Transverse colon (tissue), 4 donors: ENCODE measurements around the gene CCDC154. TPM values are rescaled to one million over a fixed set of nuclear protein-coding genes. Genes with fewer than 3 reads are reported as not detected.

Experiments used
- DNase-seq: peaks from one replicate; pipeline ENCODE4 v3.0.0-alpha.2; 2019
- H3K27ac ChIP-seq, 4 donors: fragments of 200-600 bp; sonication (generic); 2 replicates each; pipeline ENCODE4 v1.5.1; 2016 to 2018; ENCODE audit warnings: inconsistent platforms in 4 of 4
- H3K27me3 ChIP-seq: fragments of 200-600 bp; sonication (generic); 2 replicates; pipeline ENCODE4 v1.5.1; 2017; ENCODE audit warnings: inconsistent platforms
- H3K36me3 ChIP-seq, 4 donors: fragments of 200-600 bp; sonication (generic); 2 replicates each; pipeline ENCODE4 v1.5.1; 2017 to 2019; ENCODE audit warnings: inconsistent platforms in 4 of 4
- H3K4me1 ChIP-seq, 4 donors: fragments of 200-600 bp; sonication (generic); 2 replicates each; pipeline ENCODE4 v1.5.1; 2017 to 2020; ENCODE audit warnings: inconsistent platforms in 4 of 4
- H3K4me3 ChIP-seq, 4 donors: fragments of 200-600 bp; sonication (generic); 1 replicate in 1 of 4; 2 replicates in 3 of 4; pipeline versions ENCODE4 v1.5.1 to v1.6.1; 2017 to 2019; ENCODE audit warnings: inconsistent platforms in 4 of 4
- H3K9me3 ChIP-seq, 2 donors: fragments of 200-600 bp; sonication (generic); 2 replicates each; pipeline ENCODE4 v1.5.1; 2017 to 2019; ENCODE audit warnings: inconsistent platforms in 2 of 2
- EP300 ChIP-seq: sonication (generic); formaldehyde crosslinking; IDR thresholded peaks from one replicate; pipeline ENCODE4 v1.6.1; 2017; ENCODE audit warnings: antibody characterized with exemption, low read depth
- POLR2A ChIP-seq: fragments of 450-650 bp; IDR thresholded peaks from one replicate; pipeline ENCODE4 v1.6.1; 2016; ENCODE audit warnings: antibody characterized with exemption, mild to moderate bottlenecking, moderate library complexity
- POLR2AphosphoS5 ChIP-seq, 3 donors: sonication (generic); formaldehyde crosslinking; IDR thresholded peaks; one replicate each; pipeline ENCODE4 v1.6.1; 2016; ENCODE audit warnings: antibody characterized with exemption in 3 of 3
- WGBS, 2 donors: methylation state at CpG; one replicate each; pipeline ENCODE4 v1.1.5; 2018; ENCODE audit warnings: low coverage in 1 of 2; 5-methylcytosine and 5-hydroxymethylcytosine counted together
- in situ Hi-C, 4 donors: fragments of 200-750 bp; cut with MboI; loops; one replicate each; pipeline versions ENCODE4 v1.15.0 to v1.15.1; 2017; ENCODE audit warnings: low sequenced_read_pairs in 3 of 4, low pct_ligation_motif_present in 1 of 4, low pct_unique_long_range_greater_than_20kb in 1 of 4
- intact Hi-C: fragments of 100-400 bp; cut with DNase I; formaldehyde crosslinking; loops from one replicate; pipeline ENCODE4 v1.15.1; 2023; ENCODE audit warnings: low total_unique reads
- total RNA-seq, 4 donors: library from RNA; depleted of rRNA; stranded (reverse); fragments of >200 nt; gene quantifications; one replicate each; pipeline ENCODE4 v1.1.0, GENCODE V29; 2016
- TF ChIP-seq, protein P1 (sequence below), 5 experiments: fragments of 200-600 bp in 3 of 5; fragments of 450-650 bp in 2 of 5; sonication (generic) in 3 of 5; IDR thresholded peaks; 1 replicate in 2 of 5; 2 replicates in 3 of 5; pipeline ENCODE4 v1.5.1; 2016 to 2017; ENCODE audit warnings: antibody characterized with exemption in 5 of 5, inconsistent platforms in 3 of 5, mild to moderate bottlenecking in 2 of 5, moderate library complexity in 1 of 5

CCDC154 gene
- total RNA-seq, 4 donors from 2014 or later, result 0.16 to 0.41 TPM; not detected in 2

DNA sequence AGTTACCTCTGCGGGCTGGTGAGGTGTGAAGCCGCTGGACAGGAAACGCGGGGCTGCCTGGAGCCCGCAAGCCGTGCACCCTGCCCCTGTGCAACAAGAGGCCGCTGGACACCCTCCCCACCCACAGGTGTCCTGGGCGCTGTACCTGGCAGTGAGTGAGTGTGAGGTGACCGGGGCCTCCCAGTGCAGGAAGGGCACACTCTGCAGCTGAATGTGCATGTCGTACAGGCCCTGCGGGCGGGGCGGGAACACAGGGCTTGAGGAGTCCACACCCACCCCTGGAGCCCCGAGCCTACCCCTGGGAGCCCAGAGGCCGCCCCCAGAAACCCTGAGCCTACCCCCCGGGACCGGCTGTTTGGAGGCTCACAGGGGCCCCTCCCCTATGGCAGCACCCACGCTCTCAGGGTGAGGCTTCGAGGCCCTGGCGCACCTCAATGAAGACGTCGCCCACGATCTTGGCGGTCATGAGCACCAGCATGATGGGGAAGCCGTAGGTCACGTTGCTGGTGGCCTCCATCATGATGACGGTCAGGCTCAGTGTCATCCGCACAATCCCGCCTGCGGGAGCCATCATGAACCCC is 4.3 kb upstream of the CCDC154 start:
- intact Hi-C loops, result no loop called here

DNA sequence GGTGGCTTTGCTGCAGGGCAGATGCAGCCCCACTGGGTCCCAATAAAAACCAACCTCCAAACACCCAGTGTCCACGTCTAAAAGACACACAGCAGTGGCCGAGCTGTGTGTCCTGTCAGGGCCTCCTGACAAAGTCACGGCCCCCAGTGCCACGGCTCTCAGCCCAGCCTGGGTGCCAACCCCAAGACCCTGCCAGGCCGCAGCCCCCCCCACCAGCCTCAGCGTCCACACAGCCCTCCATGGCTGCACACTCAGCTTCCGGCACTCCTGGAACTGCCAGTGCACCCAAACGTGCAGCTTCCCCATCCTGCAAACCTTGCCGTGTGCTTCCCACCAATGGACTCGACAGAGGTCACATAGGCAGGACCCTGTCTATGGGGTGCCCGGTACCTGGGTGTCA is 3.6 kb upstream of the CCDC154 start:
- no peak for DNase-seq
- TF ChIP-seq EP300 (no peak), POLR2A (no peak), POLR2AphosphoS5 (IDR thresholded peaks at IDR 0.05) (no peak)
- TF ChIP-seq, protein P1, sequence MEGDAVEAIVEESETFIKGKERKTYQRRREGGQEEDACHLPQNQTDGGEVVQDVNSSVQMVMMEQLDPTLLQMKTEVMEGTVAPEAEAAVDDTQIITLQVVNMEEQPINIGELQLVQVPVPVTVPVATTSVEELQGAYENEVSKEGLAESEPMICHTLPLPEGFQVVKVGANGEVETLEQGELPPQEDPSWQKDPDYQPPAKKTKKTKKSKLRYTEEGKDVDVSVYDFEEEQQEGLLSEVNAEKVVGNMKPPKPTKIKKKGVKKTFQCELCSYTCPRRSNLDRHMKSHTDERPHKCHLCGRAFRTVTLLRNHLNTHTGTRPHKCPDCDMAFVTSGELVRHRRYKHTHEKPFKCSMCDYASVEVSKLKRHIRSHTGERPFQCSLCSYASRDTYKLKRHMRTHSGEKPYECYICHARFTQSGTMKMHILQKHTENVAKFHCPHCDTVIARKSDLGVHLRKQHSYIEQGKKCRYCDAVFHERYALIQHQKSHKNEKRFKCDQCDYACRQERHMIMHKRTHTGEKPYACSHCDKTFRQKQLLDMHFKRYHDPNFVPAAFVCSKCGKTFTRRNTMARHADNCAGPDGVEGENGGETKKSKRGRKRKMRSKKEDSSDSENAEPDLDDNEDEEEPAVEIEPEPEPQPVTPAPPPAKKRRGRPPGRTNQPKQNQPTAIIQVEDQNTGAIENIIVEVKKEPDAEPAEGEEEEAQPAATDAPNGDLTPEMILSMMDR (IDR thresholded peaks at IDR 0.05), result no peak
- no peak overlapping the region for H3K27ac ChIP-seq
- WGBS, 2 donors, result 92% methylated on average over 11 of the region's 11 CpGs; no CpG with 5 or more reads in 1 of the 2 donors
- no peaks in the 10 kb centered on the region for H3K9me3 ChIP-seq
- H3K36me3 ChIP-seq, result peaks cover 0 to 19% (median 3%) of the 10 kb centered on the region in 4 donors
- intact Hi-C loops, result no loop called here
- in situ Hi-C loops, result no loop called here
- no peak overlapping the region for H3K4me3 ChIP-seq
- no peaks in the 10 kb centered on the region for H3K27me3 ChIP-seq
- H3K4me1 ChIP-seq, result no peaks in the 10 kb centered on the region

More for the DNA sequence above, 4.3 kb upstream of the CCDC154 start:
- no peaks in the 10 kb centered on the region for H3K4me1 ChIP-seq
- no peak overlapping the region for H3K27ac ChIP-seq
- DNase-seq, result no peak
- WGBS, 2 donors, result 94% methylated on average over 30 of the region's 30 CpGs; no CpG with 5 or more reads in 1 of the 2 donors
- no peak for TF ChIP-seq POLR2AphosphoS5 (IDR thresholded peaks at IDR 0.05)
- TF ChIP-seq EP300, result no peak
- TF ChIP-seq POLR2A, result no peak
- in situ Hi-C loops, result no loop called here
- peaks cover 0 to 19% (median 3%) of the 10 kb centered on the region in 4 donors for H3K36me3 ChIP-seq
- no peaks in the 10 kb centered on the region for H3K27me3 ChIP-seq
- H3K4me3 ChIP-seq, result no peak overlapping the region
- no peaks in the 10 kb centered on the region for H3K9me3 ChIP-seq

DNA sequence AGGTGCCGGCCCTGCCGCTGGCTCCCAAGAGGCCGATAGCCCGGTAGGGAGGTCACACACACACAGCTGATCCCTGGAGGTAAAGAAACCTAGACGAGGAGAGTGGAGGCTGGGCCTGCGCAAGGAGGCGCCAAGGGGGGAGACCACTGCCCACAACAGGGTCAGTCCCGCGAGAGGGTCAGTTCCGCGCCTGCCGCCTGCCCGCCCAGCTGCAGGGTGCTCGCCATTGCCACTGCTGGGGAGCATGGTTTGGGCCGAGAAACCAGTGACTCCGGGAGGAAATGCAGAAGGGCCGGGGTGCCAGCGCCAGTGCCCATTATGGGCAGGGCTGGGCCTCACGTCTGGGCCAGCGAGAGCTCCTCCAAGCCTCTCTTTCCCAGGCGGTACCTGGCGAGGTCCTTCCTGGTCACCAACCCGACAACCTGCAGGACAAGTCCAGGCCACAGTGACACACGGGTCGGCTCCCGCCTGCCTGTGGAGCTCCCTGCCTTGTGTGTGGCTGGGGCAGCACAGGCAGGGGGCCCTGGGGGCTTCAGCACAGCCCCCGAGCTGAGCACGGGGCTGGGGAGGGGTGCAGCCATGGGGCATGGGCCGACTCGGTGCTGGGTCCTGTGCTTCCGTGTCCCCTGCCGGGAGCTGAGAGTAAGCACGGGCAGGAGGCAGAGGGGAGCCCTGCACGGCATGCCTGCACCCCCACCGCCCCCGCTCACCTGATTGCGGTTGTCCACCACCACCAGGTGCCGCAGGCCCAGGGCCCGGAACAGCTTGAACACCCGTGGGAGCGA is 2.1 kb upstream of the CCDC154 start:
- H3K36me3 ChIP-seq, result peaks cover 0 to 17% (median 3%) of the 10 kb centered on the region in 4 donors
- DNase-seq, result no peak
- WGBS, 2 donors, result 90% methylated on average over 31 of the region's 41 CpGs; no CpG with 5 or more reads in 1 of the 2 donors
- in situ Hi-C loops (no loop called here), intact Hi-C loops (no loop called here)
- H3K4me3 ChIP-seq, result no peak overlapping the region
- TF ChIP-seq, protein P1 (IDR thresholded peaks at IDR 0.05), result no peak
- TF ChIP-seq POLR2AphosphoS5 (IDR thresholded peaks at IDR 0.05) (no peak), POLR2A (no peak), EP300 (no peak)
- no peaks in the 10 kb centered on the region for H3K4me1 ChIP-seq
- H3K27me3 ChIP-seq, result no peaks in the 10 kb centered on the region
- no peak overlapping the region for H3K27ac ChIP-seq
- H3K9me3 ChIP-seq, result no peaks in the 10 kb centered on the region

DNA sequence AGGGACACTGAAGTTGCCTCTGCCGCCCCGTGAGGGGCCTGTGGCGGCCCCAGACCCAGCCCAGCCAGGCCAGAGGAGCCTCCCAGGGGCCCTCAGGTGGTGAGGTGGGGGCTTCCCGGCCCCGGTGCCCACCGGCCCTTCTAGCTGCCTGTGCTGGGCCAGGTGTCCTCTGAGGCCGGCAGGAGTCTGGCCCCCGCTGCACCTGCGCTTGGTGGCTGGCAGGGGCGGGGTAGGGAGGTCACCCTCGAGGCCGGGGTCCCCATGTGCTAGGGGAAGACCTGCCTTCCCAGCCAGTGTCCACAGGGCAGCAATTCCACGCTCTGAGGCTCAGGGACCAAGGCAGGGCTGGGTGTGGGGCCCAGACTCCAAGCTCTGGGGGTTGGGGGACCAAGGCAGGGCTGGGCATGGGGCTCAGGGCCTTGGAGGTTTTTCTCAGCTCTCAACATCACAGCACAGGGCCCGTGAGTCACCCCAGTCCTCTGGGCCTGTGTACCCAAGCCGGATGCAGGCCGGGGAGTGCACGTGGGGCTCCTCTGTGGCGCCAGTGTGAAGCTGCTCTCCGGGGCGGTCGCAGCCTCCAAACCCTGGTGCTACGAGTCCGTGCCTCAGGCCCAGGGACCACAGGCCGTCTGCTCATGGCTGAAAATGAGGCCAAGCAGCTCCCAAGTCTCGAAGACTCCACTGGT is 1.3 kb upstream of the CCDC154 start:
- in situ Hi-C loops, result no loop called here
- H3K4me1 ChIP-seq, result no peaks in the 10 kb centered on the region
- no peak for TF ChIP-seq POLR2A
- TF ChIP-seq POLR2AphosphoS5 (IDR thresholded peaks at IDR 0.05), result no peak
- TF ChIP-seq, protein P1 (IDR thresholded peaks at IDR 0.05), result no peak
- TF ChIP-seq EP300, result no peak
- H3K36me3 ChIP-seq, result peaks cover 0 to 11% (median 3%) of the 10 kb centered on the region in 4 donors
- H3K27me3 ChIP-seq, result no peaks in the 10 kb centered on the region
- H3K4me3 ChIP-seq, result no peak overlapping the region
- intact Hi-C loops, result no loop called here
- H3K9me3 ChIP-seq, result no peaks in the 10 kb centered on the region
- WGBS, 2 donors, result 72% methylated on average over 11 of the region's 25 CpGs; no CpG with 5 or more reads in 1 of the 2 donors
- no peak for DNase-seq
- H3K27ac ChIP-seq, result no peak overlapping the region
